K562 (cell line): ENCODE measurements around the gene FAM53C. TPM values are rescaled to one million over a fixed set of nuclear protein-coding genes. Genes with fewer than 3 reads are reported as not detected.

Experiments
- CBX1 ChIP-seq: sonication (generic); IDR thresholded peaks from 2 replicates; pipeline ENCODE4 v1.6.1; 2016; ENCODE audit warnings: antibody characterized with exemption, low read depth, mild to moderate bottlenecking
- CBX3 ChIP-seq, 2 experiments: IDR thresholded peaks; 1 replicate in 1 of 2; 2 replicates in 1 of 2; pipeline ENCODE4 v1.6.1; 2012; ENCODE audit warnings: inconsistent platforms in 2 of 2, low read length in 2 of 2, borderline replicate concordance in 1 of 2, control low read depth in 1 of 2
- CC2D1A ChIP-seq: fragments of 450-650 bp; IDR thresholded peaks from 2 replicates; pipeline ENCODE4 v1.6.1; 2017; ENCODE audit warnings: mild to moderate bottlenecking
- CCNT2 ChIP-seq: IDR thresholded peaks from 2 replicates; pipeline ENCODE4 v1.6.1; 2011; ENCODE audit warnings: borderline replicate concordance, low read depth, mild to moderate bottlenecking, moderate library complexity, mixed read lengths, low read length; ENCODE audit not compliant: insufficient read length; ENCODE audit errors: extremely low read depth
- CREB1 ChIP-seq, 2 experiments: sonication (generic) in 1 of 2; formaldehyde crosslinking in 1 of 2; IDR thresholded peaks; 2 replicates each; pipeline versions ENCODE4 v1.6.1 to v1.8.0; 2012 to 2022; ENCODE audit warnings: inconsistent platforms in 1 of 2, mild to moderate bottlenecking in 1 of 2, missing genetic modification reagents in 1 of 2, moderate library complexity in 1 of 2
- KAT2B ChIP-seq: IDR thresholded peaks from one replicate; pipeline ENCODE4 v1.6.1; 2012; ENCODE audit warnings: low read depth, mild to moderate bottlenecking, control low read depth, inconsistent platforms, low read length, moderate library complexity
- KLF10 ChIP-seq: fragments of 250-450 bp; sonication (Bioruptor Pico); IDR thresholded peaks from 2 replicates; pipeline ENCODE4 v1.6.1; 2021; ENCODE audit warnings: matching md5 sums
- KLF16 ChIP-seq: IDR thresholded peaks from 2 replicates; pipeline ENCODE4 v1.6.1; 2016; ENCODE audit warnings: antibody characterized with exemption
- MBD2 ChIP-seq: sonication (generic); IDR thresholded peaks from 2 replicates; pipeline ENCODE4 v1.6.1; 2016; ENCODE audit warnings: low read depth, borderline replicate concordance
- MYBL2 ChIP-seq, 2 experiments: fragments of 450-650 bp in 1 of 2; sonication (generic) in 1 of 2; formaldehyde crosslinking in 1 of 2; IDR thresholded peaks; 2 replicates each; pipeline versions ENCODE4 v1.6.1 to v1.8.1; 2017 to 2022; ENCODE audit warnings: borderline replicate concordance in 1 of 2, inconsistent platforms in 1 of 2, low read depth in 1 of 2, mild to moderate bottlenecking in 1 of 2, missing genetic modification reagents in 1 of 2, moderate library complexity in 1 of 2
- NBN ChIP-seq: fragments of 450-650 bp; IDR thresholded peaks from 2 replicates; pipeline ENCODE4 v1.6.1; 2016; ENCODE audit warnings: low read depth, mild to moderate bottlenecking
- TEAD1 ChIP-seq, 2 experiments: fragments of 450-650 bp in 1 of 2; sonication (generic) in 1 of 2; formaldehyde crosslinking; IDR thresholded peaks; 2 replicates each; pipeline versions ENCODE4 v1.4.0 to v1.8.0; 2020 to 2022; ENCODE audit warnings: mild to moderate bottlenecking in 2 of 2, missing genetic modification reagents in 1 of 2
- ZMIZ1 ChIP-seq, 2 experiments: fragments of 150-350 bp in 1 of 2; IDR thresholded peaks; 2 replicates each; pipeline ENCODE4 v1.6.1; 2012 to 2016; ENCODE audit warnings: low read depth in 2 of 2, low read length in 2 of 2, mild to moderate bottlenecking in 1 of 2, moderate library complexity in 1 of 2
- ZNF316 ChIP-seq: fragments of 450-650 bp; IDR thresholded peaks from 2 replicates; pipeline ENCODE4 v1.6.1; 2016
- ZNF592 ChIP-seq: fragments of 450-650 bp; IDR thresholded peaks from 2 replicates; pipeline ENCODE4 v1.6.1; 2017; ENCODE audit warnings: antibody characterized with exemption, mild to moderate bottlenecking
- ZNF766 ChIP-seq: fragments of 200-800 bp; sonication (Bioruptor generic); conservative IDR thresholded peaks from 2 replicates; pipeline ENCODE4 v1.6.1; 2016; ENCODE audit warnings: missing genetic modification characterization, missing compliant biosample characterization
- polyA plus RNA-seq, 8 experiments: library from polyadenylated mRNA; depleted of rRNA in 4 of 8; stranded (reverse) in 5 of 8; unstranded in 3 of 8; fragments of >200 nt; fragmentation: Nextera tagmentation in 2 of 8; fragmentation: Illumina TruSeq in 1 of 8; extraction: Ambion mirVana in 2 of 8; extraction: Trizol in 1 of 8; gene quantifications; 2 replicates each; pipeline versions ENCODE4 v1.2.1 to v1.2.3, GENCODE V29; 2011 to 2014; ENCODE audit warnings: inconsistent platforms in 1 of 8, missing spikeins in 1 of 8
- total RNA-seq, 7 experiments: library from RNA; depleted of rRNA in 6 of 7; stranded (reverse); fragments of >200 nt in 6 of 7; fragmentation: Illumina TruSeq in 2 of 7; extraction: Trizol in 2 of 7; gene quantifications; 2 replicates each; pipeline versions ENCODE4 v1.2.1 to v1.2.3, GENCODE V29; 2011 to 2021; ENCODE audit warnings: low replicate concordance in 1 of 7
- TF ChIP-seq, protein P1 (sequence below), 3 experiments: IDR thresholded peaks in 2 of 3; conservative IDR thresholded peaks in 1 of 3; 2 replicates each; pipeline ENCODE4 v1.5.1; 2011 to 2012; ENCODE audit warnings: low read length in 3 of 3, mild to moderate bottlenecking in 3 of 3, control low read depth in 2 of 3, improper control_type of control experiment in 1 of 3, inconsistent platforms in 1 of 3, low read depth in 1 of 3, mixed read lengths in 1 of 3, moderate library complexity in 1 of 3; ENCODE audit not compliant: insufficient read depth in 2 of 3

The FAM53C gene
- total and polyA plus RNA-seq, 9 of the 15 experiments (the other 6 are each of a cell fraction or from before 2014, with no cell fraction given) = 9.7 to 38.5 (median 25.2) TPM

GRCh38 chr5:138352071-138352721 is 14.1 kb downstream of the FAM53C start, which contains the start of gene KDM3B (continued):
- TF ChIP-seq CBX3 (IDR thresholded peaks at IDR 0.05; ENCODE audit: borderline replicate concordance in 1 of 2, low read length in 2 of 2) (peak in 1 of 2 experiments; percentile 87; a peak in 2 of 3 replicates), TEAD1 (CRISPR knock-in tag; IDR thresholded peaks at IDR 0.05) (no peak), CBX1 (peak; percentile 99), CCNT2 (peak; percentile 89), MYBL2 (IDR thresholded peaks at IDR 0.05; ENCODE audit: low read depth) (peak; percentile 44; the same call in 1 of the 2 replicates), MYBL2 (CRISPR knock-in tag; IDR thresholded peaks at IDR 0.05; ENCODE audit: borderline replicate concordance) (no peak), KLF16 (peak; percentile 71; the same call in 1 of the 2 replicates), MBD2 (no peak), KAT2B (peak; percentile 99), NBN (peak; percentile 71; the same call in 1 of the 2 replicates), CREB1 (IDR thresholded peaks at IDR 0.05) (no peak), CREB1 (CRISPR knock-in tag; IDR thresholded peaks at IDR 0.05) (peak; percentile 66; the same call in 1 of the 2 replicates), ZNF766 (CRISPR knock-in tag) (no peak), KLF10 (CRISPR knock-in tag) (no peak), ZNF316 (no peak), ZNF592 (peak; percentile 83), CC2D1A (peak; percentile 97), ZMIZ1 (IDR thresholded peaks at IDR 0.05; ENCODE audit: low read depth in 2 of 2, low read length in 2 of 2) (peak in 1 of 2 experiments; percentile 37; a peak in 1 of 4 replicates)
- TF ChIP-seq, protein P1, sequence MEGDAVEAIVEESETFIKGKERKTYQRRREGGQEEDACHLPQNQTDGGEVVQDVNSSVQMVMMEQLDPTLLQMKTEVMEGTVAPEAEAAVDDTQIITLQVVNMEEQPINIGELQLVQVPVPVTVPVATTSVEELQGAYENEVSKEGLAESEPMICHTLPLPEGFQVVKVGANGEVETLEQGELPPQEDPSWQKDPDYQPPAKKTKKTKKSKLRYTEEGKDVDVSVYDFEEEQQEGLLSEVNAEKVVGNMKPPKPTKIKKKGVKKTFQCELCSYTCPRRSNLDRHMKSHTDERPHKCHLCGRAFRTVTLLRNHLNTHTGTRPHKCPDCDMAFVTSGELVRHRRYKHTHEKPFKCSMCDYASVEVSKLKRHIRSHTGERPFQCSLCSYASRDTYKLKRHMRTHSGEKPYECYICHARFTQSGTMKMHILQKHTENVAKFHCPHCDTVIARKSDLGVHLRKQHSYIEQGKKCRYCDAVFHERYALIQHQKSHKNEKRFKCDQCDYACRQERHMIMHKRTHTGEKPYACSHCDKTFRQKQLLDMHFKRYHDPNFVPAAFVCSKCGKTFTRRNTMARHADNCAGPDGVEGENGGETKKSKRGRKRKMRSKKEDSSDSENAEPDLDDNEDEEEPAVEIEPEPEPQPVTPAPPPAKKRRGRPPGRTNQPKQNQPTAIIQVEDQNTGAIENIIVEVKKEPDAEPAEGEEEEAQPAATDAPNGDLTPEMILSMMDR (IDR thresholded peaks at IDR 0.05 in 2 of 3, conservative IDR thresholded peaks at IDR 0.05 in 1 of 3; ENCODE audit: insufficient read depth in 2 of 3, low read depth in 1 of 3, low read length in 3 of 3) = peak; percentile 99 to 100 (median 99)
